Gastrocnemius medialis (tissue), 4 donors: ENCODE measurements around the gene KMT2E. TPM values are rescaled to one million over a fixed set of nuclear protein-coding genes. Genes with fewer than 3 reads are reported as not detected.

ENCODE experiments used
- ATAC-seq, 2 donors: fragments of 150-250 bp; one replicate each; pipeline ENCODE4 v1.9.1; 2016
- DNase-seq, 2 donors: peaks; one replicate each; pipeline ENCODE4 v3.0.0-alpha.2; 2019
- H3K27ac ChIP-seq, 4 donors: fragments of 200-600 bp; sonication (generic); 1 replicate in 1 of 4; 2 replicates in 3 of 4; pipeline ENCODE4 v1.5.1; 2016 to 2018; ENCODE audit warnings: mild to moderate bottlenecking in 2 of 4, moderate library complexity in 1 of 4
- H3K27me3 ChIP-seq, 3 donors: fragments of 200-600 bp; sonication (generic) in 2 of 3; 1 replicate in 1 of 3; 2 replicates in 2 of 3; pipeline versions ENCODE4 v1.5.1 to v1.6.0; 2016 to 2019; ENCODE audit warnings: mild to moderate bottlenecking in 1 of 3, moderate library complexity in 1 of 3
- H3K36me3 ChIP-seq, 2 donors: fragments of 200-600 bp; sonication (generic) in 1 of 2; one replicate each; pipeline ENCODE4 v1.5.1; 2017 to 2018
- H3K4me1 ChIP-seq, 2 donors: fragments of 200-600 bp; sonication (generic) in 1 of 2; one replicate each; pipeline ENCODE4 v1.5.1; 2016 to 2017; ENCODE audit warnings: mild to moderate bottlenecking in 2 of 2
- H3K4me3 ChIP-seq, 4 donors: fragments of 200-600 bp; sonication (generic) in 3 of 4; 1 replicate in 1 of 4; 2 replicates in 3 of 4; pipeline ENCODE4 v1.5.1; 2016 to 2019; ENCODE audit warnings: mild to moderate bottlenecking in 2 of 4
- H3K9me3 ChIP-seq, 3 donors: fragments of 200-600 bp; sonication (generic) in 2 of 3; 1 replicate in 1 of 3; 2 replicates in 2 of 3; pipeline ENCODE4 v1.5.1; 2016 to 2019
- POLR2A ChIP-seq, 2 donors: fragments of 450-650 bp; IDR thresholded peaks; one replicate each; pipeline ENCODE4 v1.6.1; 2017; ENCODE audit warnings: antibody characterized with exemption in 2 of 2, mild to moderate bottlenecking in 2 of 2, moderate library complexity in 2 of 2
- in situ Hi-C, 4 donors: fragments of 200-750 bp; cut with MboI; loops; one replicate each; pipeline versions ENCODE4 v1.15.0 to v1.8.0; 2017; ENCODE audit warnings: low sequenced_read_pairs in 4 of 4
- intact Hi-C: fragments of 100-400 bp; cut with DNase I; formaldehyde crosslinking; loops from one replicate; pipeline ENCODE4 v1.15.1; 2023; ENCODE audit warnings: low total_unique reads
- total RNA-seq, 4 donors: library from RNA; depleted of rRNA; stranded (reverse); fragments of >200 nt; gene quantifications; one replicate each; pipeline versions ENCODE4 v1.1.0 to v1.2.3, GENCODE V29; 2016
- TF ChIP-seq, protein P1 (sequence below), 5 experiments: fragments of 450-650 bp in 3 of 5; fragments of 200-600 bp in 2 of 5; sonication (generic) in 2 of 5; IDR thresholded peaks in 4 of 5; conservative IDR thresholded peaks in 1 of 5; 1 replicate in 4 of 5; 2 replicates in 1 of 5; pipeline ENCODE4 v1.5.1; 2016 to 2019; ENCODE audit warnings: antibody characterized with exemption in 5 of 5, mild to moderate bottlenecking in 3 of 5, moderate library complexity in 3 of 5

Gene KMT2E
- total RNA-seq, 4 donors from 2014 or later, result 29.7 to 72.1 (median 38.0) TPM

DNA sequence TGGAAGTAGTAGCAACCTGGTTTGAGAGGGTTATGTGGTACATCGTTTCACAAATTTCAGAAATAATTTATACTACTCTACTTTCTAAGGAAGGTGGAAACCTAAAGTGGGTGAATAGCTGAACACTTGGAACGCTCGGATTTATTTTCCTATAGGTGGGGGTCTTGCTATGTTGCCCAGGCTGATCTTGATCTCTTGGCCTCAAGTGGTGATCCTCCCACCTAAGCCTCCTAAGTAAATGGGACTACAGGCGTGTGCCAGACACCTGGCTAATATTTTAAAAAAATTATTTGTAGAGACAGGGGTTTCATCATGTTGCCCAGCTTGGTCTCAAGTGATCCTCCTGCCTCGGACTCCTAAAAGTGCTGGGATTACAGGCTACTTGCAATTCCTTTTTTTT is 6.7 kb upstream of the KMT2E start:
- Histone ChIP-seq H3K27ac (peak overlapping the region in 1 of 4 donors; percentile 100), H3K4me3 (no peak overlapping the region), H3K36me3 (no peaks in the 10 kb centered on the region), H3K4me1 (peaks cover 68 to 71% of the 10 kb centered on the region in 2 donors), H3K9me3 (no peaks in the 10 kb centered on the region), H3K27me3 (no peaks in the 10 kb centered on the region)
- in situ Hi-C loops, result loop anchor here in 1 of 4 donors (25.0 kb wide), 1 partner anchor 1105 kb away; the partner anchor contains the start of gene SYPL1
- DNase-seq, result no peak
- intact Hi-C loops, result no loop called here
- no peak for ATAC-seq
- TF ChIP-seq POLR2A (IDR thresholded peaks at IDR 0.05), result no peak
- TF ChIP-seq, protein P1, sequence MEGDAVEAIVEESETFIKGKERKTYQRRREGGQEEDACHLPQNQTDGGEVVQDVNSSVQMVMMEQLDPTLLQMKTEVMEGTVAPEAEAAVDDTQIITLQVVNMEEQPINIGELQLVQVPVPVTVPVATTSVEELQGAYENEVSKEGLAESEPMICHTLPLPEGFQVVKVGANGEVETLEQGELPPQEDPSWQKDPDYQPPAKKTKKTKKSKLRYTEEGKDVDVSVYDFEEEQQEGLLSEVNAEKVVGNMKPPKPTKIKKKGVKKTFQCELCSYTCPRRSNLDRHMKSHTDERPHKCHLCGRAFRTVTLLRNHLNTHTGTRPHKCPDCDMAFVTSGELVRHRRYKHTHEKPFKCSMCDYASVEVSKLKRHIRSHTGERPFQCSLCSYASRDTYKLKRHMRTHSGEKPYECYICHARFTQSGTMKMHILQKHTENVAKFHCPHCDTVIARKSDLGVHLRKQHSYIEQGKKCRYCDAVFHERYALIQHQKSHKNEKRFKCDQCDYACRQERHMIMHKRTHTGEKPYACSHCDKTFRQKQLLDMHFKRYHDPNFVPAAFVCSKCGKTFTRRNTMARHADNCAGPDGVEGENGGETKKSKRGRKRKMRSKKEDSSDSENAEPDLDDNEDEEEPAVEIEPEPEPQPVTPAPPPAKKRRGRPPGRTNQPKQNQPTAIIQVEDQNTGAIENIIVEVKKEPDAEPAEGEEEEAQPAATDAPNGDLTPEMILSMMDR (IDR thresholded peaks at IDR 0.05 in 4 of 5, conservative IDR thresholded peaks at IDR 0.05 in 1 of 5), result no peak

DNA sequence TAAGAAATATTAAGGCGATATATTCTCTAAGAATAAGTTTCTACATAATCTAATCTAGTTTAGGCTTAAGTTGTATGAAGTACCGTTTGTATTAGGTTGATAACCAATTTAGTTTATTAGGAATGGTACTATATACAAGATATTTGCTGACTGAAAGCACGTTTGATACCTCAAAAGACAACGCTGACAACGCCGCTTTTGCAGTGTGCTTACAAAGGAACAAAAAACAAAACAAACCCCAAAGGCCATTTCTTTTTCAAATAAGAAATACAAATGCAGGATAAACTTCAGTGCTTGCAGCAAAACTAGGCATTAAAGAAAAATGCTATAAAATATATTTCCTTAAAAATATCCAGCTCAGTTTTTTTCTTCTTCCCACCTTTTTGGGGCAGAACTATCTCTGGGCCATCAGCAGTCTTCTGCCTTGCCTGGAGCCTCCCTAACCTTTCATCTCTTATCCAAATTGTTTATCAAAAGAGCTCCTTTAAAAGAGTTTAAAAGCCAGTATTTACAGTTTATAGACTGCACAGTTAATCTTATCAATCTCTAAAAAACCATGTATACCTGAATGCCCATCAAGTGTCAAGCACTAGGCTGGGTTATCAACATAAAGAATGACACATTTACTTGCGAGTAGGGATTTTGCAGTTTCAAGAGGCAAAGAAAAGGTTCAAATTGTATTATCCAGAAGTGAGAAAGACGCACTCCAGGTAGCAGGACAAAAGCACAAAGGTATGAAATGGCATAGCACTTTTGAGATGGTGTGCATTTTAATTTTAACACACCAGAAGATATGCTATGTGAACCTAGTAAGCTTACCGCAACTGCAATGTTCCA is 4.1 kb upstream of the KMT2E start:
- TF ChIP-seq, protein P1 (IDR thresholded peaks at IDR 0.05 in 4 of 5, conservative IDR thresholded peaks at IDR 0.05 in 1 of 5), result no peak
- no peak for TF ChIP-seq POLR2A (IDR thresholded peaks at IDR 0.05)
- H3K4me1 ChIP-seq, result peaks cover 42 to 46% of the 10 kb centered on the region in 2 donors
- H3K4me3 ChIP-seq, result peak overlapping the region; percentile 80 to 98 (median 88)
- no peaks in the 10 kb centered on the region for H3K9me3 ChIP-seq
- intact Hi-C loops (loop anchor here (5.0 kb wide), 1 partner anchor 1102 kb away; the partner anchor contains the start of gene SYPL1), in situ Hi-C loops (loop anchor here in 1 of 4 donors (25.0 kb wide), 1 partner anchor 1102 kb away; the partner anchor contains the start of gene SYPL1)
- H3K27ac ChIP-seq, result peak overlapping the region in 1 of 4 donors; percentile 100
- no peaks in the 10 kb centered on the region for H3K36me3 ChIP-seq
- no peak for ATAC-seq
- H3K27me3 ChIP-seq, result no peaks in the 10 kb centered on the region
- DNase-seq, result no peak

DNA sequence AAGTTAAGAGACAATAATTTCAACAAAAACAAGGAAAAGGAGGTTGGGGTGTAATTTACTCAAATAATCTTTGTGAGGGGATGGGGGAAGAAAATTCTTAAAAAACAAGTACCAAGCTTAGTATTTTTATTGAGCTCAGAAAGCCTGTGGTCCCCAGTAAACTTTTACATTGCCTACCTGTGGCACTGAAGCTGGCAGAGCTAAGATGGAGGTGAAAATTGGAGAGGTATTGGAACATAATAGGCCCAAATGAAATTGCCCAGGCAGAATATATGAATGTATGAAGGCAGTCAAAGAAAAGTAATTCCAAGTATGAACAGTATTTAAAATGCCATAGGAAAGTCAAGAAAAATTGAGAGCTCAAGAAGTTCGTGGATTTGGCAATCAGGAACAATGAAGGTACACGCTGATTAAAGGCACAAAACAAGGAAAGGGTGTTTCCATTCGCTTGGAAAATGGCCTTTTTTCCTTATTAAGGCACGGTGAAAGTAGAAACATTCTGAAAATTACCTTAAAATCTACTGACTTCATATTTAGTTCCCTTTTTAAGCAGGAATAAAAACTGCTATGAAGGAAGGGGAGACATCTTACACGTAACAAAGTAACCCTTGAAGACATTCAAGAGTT is 3.4 kb upstream of the KMT2E start:
- no peaks in the 10 kb centered on the region for H3K9me3 ChIP-seq
- TF ChIP-seq, protein P1 (IDR thresholded peaks at IDR 0.05 in 4 of 5, conservative IDR thresholded peaks at IDR 0.05 in 1 of 5), result no peak
- no peak for TF ChIP-seq POLR2A (IDR thresholded peaks at IDR 0.05)
- no peaks in the 10 kb centered on the region for H3K27me3 ChIP-seq
- DNase-seq (no peak), ATAC-seq (no peak)
- peaks cover 35 to 44% of the 10 kb centered on the region in 2 donors for H3K4me1 ChIP-seq
- peak overlapping the region; percentile 80 to 98 (median 88) for H3K4me3 ChIP-seq
- in situ Hi-C loops, result loop anchor here in 1 of 4 donors (25.0 kb wide), 1 partner anchor 1102 kb away; the partner anchor contains the start of gene SYPL1
- peak overlapping the region in 1 of 4 donors; percentile 100 for H3K27ac ChIP-seq
- intact Hi-C loops, result loop anchor here (5.0 kb wide), 1 partner anchor 1102 kb away; the partner anchor contains the start of gene SYPL1
- H3K36me3 ChIP-seq, result no peaks in the 10 kb centered on the region

DNA sequence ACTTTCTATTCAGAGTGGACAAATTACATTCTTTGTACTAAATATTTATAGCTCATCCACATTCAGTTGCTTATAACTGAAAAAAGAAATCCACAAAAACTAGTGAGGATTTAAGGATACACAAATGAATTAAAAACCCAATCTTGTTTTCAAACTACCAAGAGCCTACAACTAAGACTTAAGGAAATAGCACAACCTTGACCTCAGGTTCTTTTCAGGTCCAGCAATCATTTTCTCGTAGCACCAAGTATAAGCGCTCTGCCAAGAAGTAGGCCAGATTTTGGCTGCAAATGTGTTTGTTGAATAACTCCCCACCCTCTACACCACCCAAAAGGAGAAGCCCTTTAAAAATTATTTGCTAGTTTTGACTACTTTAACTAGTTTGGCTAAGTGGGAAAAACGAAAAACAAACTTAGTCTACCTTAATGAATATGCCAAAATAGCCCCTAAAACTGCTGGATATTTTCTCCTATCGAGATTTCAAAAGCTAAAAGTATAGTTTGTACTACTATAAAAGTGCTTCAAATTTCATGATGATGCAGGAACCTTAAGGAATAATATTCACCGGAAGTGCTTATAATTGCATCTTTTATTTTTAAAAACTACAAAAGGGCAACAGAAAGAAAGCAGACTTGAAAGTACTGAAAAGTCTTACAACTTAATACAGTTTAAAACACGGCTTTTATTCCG is 2.7 kb upstream of the KMT2E start:
- intact Hi-C loops (loop anchor here (5.0 kb wide), 1 partner anchor 1101 kb away; the partner anchor contains the start of gene SYPL1), in situ Hi-C loops (loop anchor here in 1 of 4 donors (25.0 kb wide), 1 partner anchor 1101 kb away; the partner anchor contains the start of gene SYPL1)
- DNase-seq, result peak in 1 of 2 donors; percentile 16
- no peak for ATAC-seq
- peak overlapping the region in 1 of 4 donors; percentile 100 for H3K27ac ChIP-seq
- H3K9me3 ChIP-seq, result no peaks in the 10 kb centered on the region
- peak overlapping the region; percentile 80 to 98 (median 88) for H3K4me3 ChIP-seq
- no peaks in the 10 kb centered on the region for H3K36me3 ChIP-seq
- H3K4me1 ChIP-seq, result peaks cover 42 to 44% of the 10 kb centered on the region in 2 donors
- TF ChIP-seq, protein P1 (IDR thresholded peaks at IDR 0.05 in 4 of 5, conservative IDR thresholded peaks at IDR 0.05 in 1 of 5), result no peak
- no peak for TF ChIP-seq POLR2A (IDR thresholded peaks at IDR 0.05)
- H3K27me3 ChIP-seq, result no peaks in the 10 kb centered on the region
